Inferior parietal cortex (tissue), 1 donor: ENCODE measurements around the gene RIPK4.

Experiments
- DNase-seq: peaks from one replicate; pipeline ENCODE4 v3.0.0-alpha.2; 2016; ENCODE audit errors: extremely low spot score

RIPK4 gene

GRCh38 chr21:41769111-41769510 lies 2.3 kb upstream of the RIPK4 start:
- no peak for DNase-seq

- no peak for DNase-seq
Observed at GRCh38 chr21:41768437-41769042, 1.7 kb upstream of the RIPK4 start.

GRCh38 chr21:41767606-41768436 lies 969 bp upstream of the RIPK4 start:
- no peak for DNase-seq

- DNase-seq: no peak
Observed at GRCh38 chr21:41765973-41766882, 624 bp downstream of the RIPK4 start.

GRCh38 chr21:41765420-41765821 lies 1.4 kb downstream of the RIPK4 start:
- DNase-seq: no peak

- DNase-seq: no peak
Observed at GRCh38 chr21:41764558-41765419, 2.1 kb downstream of the RIPK4 start.

- no peak for DNase-seq
Observed at GRCh38 chr21:41763996-41764395, 2.9 kb downstream of the RIPK4 start.

- DNase-seq: no peak
Observed at GRCh38 chr21:41763398-41763931, 3.4 kb downstream of the RIPK4 start.

GRCh38 chr21:41762753-41763152 lies 4.1 kb downstream of the RIPK4 start:
- DNase-seq: no peak

- DNase-seq: no peak
Observed at GRCh38 chr21:41761934-41762635, 4.8 kb downstream of the RIPK4 start.

GRCh38 chr21:41761211-41761933 lies 5.5 kb downstream of the RIPK4 start:
- DNase-seq: no peak

GRCh38 chr21:41760411-41760810 lies 6.4 kb downstream of the RIPK4 start:
- no peak for DNase-seq

- no peak for DNase-seq
Observed at GRCh38 chr21:41759926-41760325, 6.9 kb downstream of the RIPK4 start.

GRCh38 chr21:41759214-41759840 lies 7.5 kb downstream of the RIPK4 start:
- DNase-seq: no peak

- no peak for DNase-seq
Observed at GRCh38 chr21:41758550-41758949, 8.3 kb downstream of the RIPK4 start.

- no peak for DNase-seq
Observed at GRCh38 chr21:41755934-41756773, 10.7 kb downstream of the RIPK4 start.

GRCh38 chr21:41755258-41755933 lies 11.5 kb downstream of the RIPK4 start:
- DNase-seq: no peak

GRCh38 chr21:41754479-41754891 lies 12.4 kb downstream of the RIPK4 start:
- no peak for DNase-seq
